Fibroblast of upper back skin (primary cell): ENCODE measurements around the gene CLDN22.

Experiments
- DNase-seq: peaks from one replicate; pipeline ENCODE4 v3.0.0-alpha.2; 2013

Gene CLDN22

GRCh38 chr4:183320211-183321059 lies at the start of gene CLDN22:
TSS of gene CLDN22 (minus strand) at chr4:183320276. CDS start at chr4:183320218, 58 bp downstream.
- DNase-seq, result no peak

DNA sequence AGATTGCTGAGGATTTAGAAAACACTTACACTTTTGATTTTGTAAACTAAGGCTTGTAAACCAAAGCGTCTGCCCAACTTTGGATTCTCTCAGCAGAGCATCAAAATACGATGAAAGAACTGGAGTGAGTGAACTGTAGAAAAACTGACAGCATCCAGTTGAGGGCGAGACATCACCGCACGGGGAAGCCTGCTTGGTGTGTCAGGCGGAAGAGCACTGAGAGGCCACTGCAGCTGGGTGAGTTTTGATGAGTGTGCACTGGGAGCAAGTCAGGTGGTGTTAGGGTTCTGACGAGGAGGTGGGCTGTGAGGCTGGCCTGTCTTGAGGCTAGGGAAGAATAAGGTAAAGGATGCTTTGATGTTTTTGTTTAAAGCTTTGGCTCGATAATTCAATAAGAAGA lies 49.0 kb upstream of the CLDN22 start:
- DNase-seq, result no peak

- DNase-seq, result peak; percentile 16
Observed at GRCh38 chr4:183366206-183366835, 46.2 kb upstream of the CLDN22 start.

DNA sequence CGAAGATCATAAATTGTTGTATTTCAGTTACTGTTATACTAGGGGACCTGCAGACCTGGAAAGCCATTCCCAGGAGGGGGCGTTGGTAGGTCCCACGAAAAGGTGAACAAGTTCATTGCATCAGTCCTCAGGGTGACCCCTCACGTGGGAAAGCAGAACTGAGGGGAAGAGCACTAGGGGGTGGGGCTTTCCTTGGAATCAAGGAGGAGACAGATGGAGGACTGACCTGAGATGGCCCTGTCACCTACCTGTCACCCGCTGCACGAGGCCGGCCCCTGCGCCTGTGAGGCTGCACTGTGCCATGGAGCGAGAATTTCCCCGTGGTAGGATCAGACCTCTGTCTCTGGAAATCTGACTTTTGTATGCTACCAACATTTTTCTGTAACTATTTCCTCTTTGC lies 43.9 kb upstream of the CLDN22 start:
- no peak for DNase-seq

GRCh38 chr4:183362916-183363542 lies 43.0 kb upstream of the CLDN22 start:
- peak; percentile 34 for DNase-seq

DNA sequence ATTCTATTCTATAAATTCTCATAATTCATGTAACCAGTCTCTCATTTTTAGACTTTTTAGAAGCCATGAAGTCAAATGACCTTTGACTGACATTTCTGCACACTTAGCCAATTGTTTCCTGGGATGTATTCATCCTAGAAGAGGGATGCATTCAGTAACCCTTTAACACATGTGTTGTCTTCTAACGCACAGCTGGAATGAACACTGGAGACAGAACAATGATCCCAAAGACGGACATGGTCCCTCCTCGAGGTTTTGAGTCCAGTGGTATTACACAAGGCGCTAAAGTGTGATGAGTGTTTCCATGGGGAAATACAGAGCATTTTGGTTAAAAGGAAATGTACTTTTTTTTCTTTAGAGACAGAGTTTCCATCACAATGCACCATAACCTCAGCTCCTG lies 42.0 kb upstream of the CLDN22 start:
- DNase-seq, result no peak

DNA sequence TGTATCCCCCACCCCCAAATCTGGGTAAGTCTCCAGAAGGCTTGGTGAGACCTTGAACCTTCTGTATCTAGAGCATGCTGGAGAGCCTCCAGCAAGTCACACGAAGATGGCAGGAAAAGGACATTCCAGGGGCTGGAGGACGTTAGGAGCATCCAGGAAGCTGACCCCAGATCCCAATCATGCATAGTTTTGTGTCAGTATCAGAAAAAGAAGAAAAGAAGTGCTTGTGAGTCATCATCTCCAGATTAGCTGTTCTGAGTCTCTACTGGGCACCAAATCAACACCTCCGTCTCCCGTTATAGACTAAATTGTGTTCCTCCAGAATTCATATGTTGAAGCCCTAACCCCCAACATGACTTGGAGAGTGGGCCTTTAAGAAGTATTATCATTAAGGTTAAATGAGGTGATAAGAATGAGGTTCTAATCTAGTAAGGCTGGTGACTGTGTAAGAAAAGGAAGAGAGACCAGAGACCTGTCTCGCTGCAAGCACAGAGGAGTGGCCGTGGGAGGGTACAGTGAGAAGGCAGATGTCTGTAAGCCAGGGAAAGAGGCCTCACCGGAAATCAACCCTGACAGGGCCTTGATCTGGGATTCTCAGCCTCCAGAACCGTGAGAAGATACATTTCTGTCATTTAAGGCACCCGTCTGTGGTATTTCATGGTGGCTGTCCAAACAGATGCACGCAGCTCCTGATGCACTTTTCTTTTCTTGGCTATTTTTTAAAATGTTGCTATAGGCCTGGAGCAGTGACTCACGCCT lies 40.3 kb upstream of the CLDN22 start:
- DNase-seq, result peak; percentile 76

DNA sequence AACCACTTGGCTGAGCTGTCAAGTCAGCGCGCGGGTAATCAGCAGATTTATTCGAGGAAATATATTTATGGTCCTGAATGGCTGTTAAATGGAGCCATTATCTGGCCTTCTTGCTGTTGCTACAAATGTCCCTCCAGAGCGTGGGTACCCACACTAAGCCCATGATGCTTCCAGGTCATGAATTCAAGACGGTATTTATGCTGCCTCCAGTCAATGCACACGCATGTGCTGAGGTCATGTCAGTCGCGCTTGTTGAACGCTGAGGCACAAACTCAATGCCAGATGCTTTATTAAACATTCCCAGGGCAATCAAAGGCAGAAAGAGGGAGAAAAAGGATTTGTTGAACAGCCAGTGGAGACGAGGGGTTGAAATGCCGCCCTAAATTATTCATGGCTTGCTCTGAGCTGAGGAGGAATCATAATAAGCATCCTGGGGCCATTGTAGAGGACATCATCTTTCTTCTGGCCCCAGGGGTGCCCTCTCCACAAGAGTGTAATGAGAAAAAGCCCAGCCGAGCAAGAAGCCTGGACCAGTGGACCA lies 38.2 kb upstream of the CLDN22 start:
- no peak for DNase-seq

DNA sequence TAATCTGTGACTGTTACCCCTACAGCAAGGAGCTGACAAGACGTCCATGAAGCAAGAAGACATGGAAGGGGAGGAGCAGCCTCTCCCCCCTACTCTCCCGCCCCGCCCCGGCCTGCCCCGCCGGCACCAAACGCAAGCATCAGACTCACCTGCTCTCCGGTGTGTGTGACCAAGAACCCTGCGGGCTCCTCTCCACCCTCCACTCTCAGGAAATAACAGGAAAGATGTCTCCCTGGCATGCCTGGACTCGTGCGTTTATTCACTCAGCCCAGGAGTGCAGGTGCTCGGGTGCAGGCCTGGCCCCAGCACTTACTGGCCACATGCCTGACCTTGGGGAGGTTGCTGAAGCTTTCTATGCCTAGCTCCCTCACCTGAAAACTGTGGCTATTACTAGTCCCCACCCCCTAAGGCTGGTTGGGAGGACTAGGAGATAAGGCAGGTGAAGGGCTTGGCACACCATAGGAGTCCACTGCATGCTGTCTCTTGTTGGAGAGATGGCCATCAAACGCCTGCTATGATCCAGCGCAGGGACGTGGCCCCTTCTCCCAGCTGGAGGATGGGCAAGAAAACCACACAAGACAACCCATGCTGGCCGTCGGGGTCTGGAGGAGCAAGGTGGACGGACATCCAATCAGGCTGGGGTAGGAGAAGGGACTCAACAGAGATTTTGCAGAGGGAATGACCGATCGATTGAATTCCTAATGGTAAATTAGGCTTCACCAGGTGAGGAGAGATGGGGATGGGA lies 37.0 kb upstream of the CLDN22 start:
- DNase-seq, result no peak

- DNase-seq, result no peak
Observed at GRCh38 chr4:183356173-183356830, 36.2 kb upstream of the CLDN22 start.

DNA sequence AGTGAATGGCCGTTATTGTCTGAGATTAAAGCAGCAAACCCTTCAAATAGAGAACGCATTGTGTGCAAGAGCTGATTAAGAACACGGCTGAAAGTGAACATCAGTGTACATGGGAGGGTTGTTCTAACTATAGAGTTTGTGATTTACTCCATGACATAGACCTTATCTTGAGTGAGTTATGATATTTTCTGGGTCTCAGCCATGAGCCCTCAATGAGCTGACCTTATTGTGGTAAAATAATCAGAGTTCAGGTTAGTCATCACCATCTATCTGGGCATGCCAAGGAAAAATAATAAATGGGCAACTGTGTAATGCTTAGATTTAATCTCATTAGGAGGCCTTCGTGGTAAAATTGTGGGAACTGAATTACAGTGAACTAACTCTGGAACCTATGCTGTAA lies 35.3 kb upstream of the CLDN22 start:
- peak; percentile 79 for DNase-seq

GRCh38 chr4:183354219-183354618 lies 34.1 kb upstream of the CLDN22 start:
- DNase-seq, result no peak

DNA sequence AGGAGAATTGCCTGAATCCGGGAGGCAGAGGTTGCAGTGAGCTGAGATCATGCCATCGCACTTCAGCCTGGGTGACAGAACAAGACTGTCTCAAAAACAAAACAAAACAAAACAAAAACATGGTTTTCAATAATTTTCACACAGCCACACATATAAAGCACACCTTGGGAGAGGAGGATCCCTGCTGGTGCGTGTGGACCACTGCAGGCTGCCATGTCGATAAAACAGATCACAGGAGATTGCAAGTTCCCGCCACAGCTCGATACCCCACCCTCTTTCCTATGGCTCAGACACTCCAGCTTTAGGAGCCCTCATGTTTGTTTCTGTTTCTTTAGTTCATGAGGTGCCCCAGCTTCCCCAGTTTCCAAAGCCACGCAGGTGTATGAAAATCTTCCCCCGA lies 33.5 kb upstream of the CLDN22 start:
- DNase-seq, result no peak

DNA sequence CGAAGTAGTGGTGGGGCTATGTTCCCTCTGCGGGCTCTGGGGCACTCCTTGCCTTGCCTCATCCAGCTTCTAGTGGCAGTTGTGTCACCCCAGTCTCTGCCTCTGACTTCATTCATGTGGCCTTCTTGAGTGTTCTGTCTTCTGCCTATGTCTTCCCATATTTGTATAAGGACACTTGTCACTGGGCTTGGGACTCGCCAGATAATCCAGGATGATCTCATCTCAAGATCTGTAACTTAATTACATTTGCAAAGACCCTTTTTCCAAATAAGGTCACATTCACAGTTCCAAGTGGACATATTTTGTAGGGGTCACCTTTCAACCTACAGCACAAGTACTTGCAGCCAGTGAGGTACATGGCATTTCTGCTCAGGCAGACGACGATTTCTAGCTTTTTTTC lies 32.5 kb upstream of the CLDN22 start:
- DNase-seq, result no peak

DNA sequence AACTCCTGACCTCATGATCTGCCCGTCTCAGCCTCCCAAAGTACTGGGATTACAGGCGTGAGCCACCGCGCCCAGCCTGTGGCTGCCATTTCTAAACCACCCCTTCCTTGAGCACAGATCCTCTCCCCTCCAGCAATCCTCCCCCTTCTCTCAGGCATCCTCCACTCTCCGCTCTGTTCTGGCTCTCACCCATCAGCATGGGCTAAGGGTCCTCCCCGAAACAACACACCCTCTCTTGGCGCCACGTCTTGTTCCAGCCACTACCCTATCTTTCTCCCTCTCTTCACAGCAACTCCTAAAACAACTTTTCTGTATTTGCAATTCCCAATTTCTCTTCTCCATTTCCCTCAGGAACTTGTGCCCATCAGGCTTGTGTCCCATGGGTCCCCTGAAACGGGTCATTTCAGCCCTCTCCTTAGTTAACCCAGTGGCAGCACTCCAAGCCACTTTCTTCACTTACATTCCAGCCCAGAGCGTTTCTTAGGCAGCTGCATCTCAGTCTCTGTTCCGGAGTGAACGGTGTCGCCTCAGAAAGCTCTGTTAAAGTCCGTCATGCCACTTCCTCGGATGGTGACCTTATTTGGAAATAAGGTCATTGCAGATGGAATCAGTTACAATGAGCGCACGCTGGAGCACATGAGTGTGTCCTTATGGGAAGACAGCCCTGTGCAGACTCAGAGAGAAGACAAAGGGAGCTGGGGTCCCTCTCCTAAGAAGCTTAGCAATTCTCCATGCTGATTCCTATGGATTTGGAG lies 30.4 kb upstream of the CLDN22 start:
- peak; percentile 55 for DNase-seq

DNA sequence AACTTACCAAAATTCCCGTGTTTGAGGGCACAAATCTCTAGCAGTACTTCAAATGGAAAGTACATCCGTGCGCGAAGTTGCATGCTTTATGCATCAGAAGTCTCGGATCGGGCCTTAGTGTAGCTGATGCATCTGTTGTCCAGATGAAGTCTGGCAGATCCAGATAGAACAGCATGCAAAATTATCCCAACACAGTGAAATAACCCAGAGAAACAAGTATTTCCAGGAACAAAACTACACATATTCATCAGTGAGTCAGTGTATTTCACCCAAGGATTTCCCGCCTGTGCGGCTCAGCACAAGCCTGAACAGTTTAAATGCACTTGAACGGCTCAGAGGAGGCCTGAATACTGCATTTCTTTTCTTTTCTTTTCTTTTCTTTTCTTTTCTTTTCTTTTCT lies 29.6 kb upstream of the CLDN22 start:
- DNase-seq, result peak; percentile 95

- peak; percentile 98 for DNase-seq
Observed at GRCh38 chr4:183348706-183349659, 28.9 kb upstream of the CLDN22 start.

GRCh38 chr4:183348136-183348535 lies 28.1 kb upstream of the CLDN22 start:
- no peak for DNase-seq

- DNase-seq, result peak; percentile 55
Observed at GRCh38 chr4:183347566-183347965, 27.5 kb upstream of the CLDN22 start.

- DNase-seq, result no peak
Observed at GRCh38 chr4:183347146-183347545, 27.1 kb upstream of the CLDN22 start.
